Activated naive CD8-positive, alpha-beta T cell treated with anti-CD3 and anti-CD28 coated beads, Interleukin-2, amount 10 ng/mL, durations not matched to agents 7 days and 5 days (primary cell): ENCODE measurements around the gene ARHGEF37. TPM values are rescaled to one million over a fixed set of nuclear protein-coding genes. Genes with fewer than 3 reads are reported as not detected.
"Not testable (repeated sequence)": the region's sequence is repeated elsewhere in the genome, so short reads cannot be mapped to it uniquely, and the experiment has no call there.

Experiments used
- ATAC-seq: fragments of 150-1000 bp; cut with Tn5 transposase; one replicate; pipeline ENCODE4 v1.10.0; 2021; ENCODE audit warnings: low read depth, moderate library complexity
- POLR2A ChIA-PET: fragments of 350-600 bp; sonication (Branson Sonifier 250); formaldehyde crosslinking; loops from one replicate; lab custom pipeline; 2021; ENCODE audit warnings: antibody characterized with exemption; lab: Charles Lee
- DNase-seq: peaks from one replicate; pipeline ENCODE4 v3.0.0; 2021
- H3K27ac Mint-ChIP-seq: one replicate; pipeline ENCODE4 v1.8.0; 2022; ENCODE audit warnings: mild to moderate bottlenecking, mixed read lengths
- H3K27me3 Mint-ChIP-seq: one replicate; pipeline ENCODE4 v1.8.0; 2022; ENCODE audit warnings: mild to moderate bottlenecking, moderate library complexity, mixed read lengths
- H3K36me3 Mint-ChIP-seq: one replicate; pipeline ENCODE4 v1.8.0; 2021; ENCODE audit warnings: mild to moderate bottlenecking, mixed read lengths
- H3K4me1 Mint-ChIP-seq: one replicate; pipeline ENCODE4 v1.8.0; 2021; ENCODE audit warnings: mixed read lengths
- H3K4me3 Mint-ChIP-seq: one replicate; pipeline ENCODE4 v1.8.0; 2022; ENCODE audit warnings: mild to moderate bottlenecking, moderate library complexity, mixed read lengths
- H3K9me3 Mint-ChIP-seq: one replicate; pipeline ENCODE4 v1.8.0; 2021; ENCODE audit warnings: mixed read lengths
- total RNA-seq, 2 experiments: library from RNA; stranded (reverse); gene quantifications; one replicate each; pipeline ENCODE4 v1.2.3, GENCODE V29; 2021

Gene ARHGEF37
- total RNA-seq, 2 experiments from 2014 or later, result 0.82 to 0.83 TPM

DNA sequence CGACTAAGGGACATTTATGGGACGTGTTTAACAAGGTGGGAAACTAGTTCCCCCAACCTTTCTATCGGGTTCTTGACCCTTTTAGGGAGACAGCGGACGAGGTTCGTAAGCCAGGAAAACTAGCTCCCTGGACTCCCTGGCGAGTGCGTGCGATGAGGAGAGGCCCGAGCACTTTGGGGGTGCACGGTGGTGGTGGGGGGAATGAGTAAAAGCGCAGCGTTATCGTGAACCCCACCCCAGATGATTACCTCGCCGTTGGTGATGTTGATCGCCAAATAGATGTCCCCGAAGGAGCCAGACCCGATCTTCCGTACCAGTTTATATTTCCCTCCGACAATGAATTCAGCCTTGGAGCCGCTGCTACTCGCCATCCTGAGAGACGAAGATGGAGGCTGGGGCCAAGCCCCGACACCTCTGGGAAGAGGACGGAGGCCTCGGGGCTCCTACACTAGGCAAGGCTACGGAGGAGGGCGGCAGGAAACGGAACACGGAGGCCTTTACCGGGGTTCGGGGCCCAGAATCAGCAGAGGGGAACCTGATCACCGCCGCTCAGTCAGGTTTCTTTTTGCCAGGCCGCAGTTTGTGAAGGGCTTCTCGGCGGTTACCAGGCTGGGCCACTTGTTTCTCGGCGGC is 30.6 kb upstream of the ARHGEF37 start:
- no peaks in the 10 kb centered on the region for H3K27me3 Mint-ChIP-seq
- no peak for DNase-seq
- H3K36me3 Mint-ChIP-seq, result peaks cover 27% of the 10 kb centered on the region

DNA sequence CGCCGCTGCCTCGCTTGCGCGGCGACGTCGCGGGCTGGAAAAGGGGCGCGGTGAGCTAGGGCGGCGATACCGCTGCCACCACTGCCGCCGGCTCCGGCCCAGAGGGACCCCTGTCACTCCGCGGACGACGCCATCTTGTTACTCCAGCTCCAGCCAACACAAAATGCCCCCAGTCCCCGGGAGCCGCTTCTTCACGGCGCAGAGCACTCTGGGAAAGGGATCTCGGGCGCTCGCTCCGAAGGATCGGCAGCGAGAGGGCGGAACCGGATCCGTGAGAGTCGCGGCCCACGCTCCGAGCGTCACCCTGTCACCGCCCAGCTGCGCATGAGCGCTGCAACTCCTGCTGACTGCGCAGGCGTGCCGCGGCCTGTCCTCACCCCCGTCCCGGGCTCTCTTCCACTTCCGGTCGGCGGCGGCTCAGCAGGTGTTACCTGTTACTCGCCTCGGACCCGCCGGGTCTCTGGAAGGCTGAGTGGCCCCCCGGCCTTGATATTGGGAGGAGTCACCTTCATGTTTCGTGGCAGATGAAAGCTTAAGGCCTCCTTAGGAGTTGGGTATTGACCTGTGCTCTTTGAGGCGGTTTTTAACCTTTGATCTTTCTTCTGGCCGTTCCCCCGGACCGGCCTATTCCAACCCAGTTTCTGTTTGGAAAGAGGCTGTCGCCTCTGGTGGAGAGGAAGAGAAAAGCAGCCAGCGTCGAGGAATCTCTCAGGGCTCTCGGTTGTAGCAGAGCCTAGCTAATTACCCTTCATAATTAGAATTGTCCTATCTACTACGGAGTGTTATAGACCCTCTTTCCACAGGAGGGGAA is 29.9 kb upstream of the ARHGEF37 start, which contains the start of gene CSNK1A1:
Gene CSNK1A1 (minus strand): TSS at position 213 of the 811 bp plus-strand sequence. CDS start 475 bp downstream, outside the sequence.
- H3K9me3 Mint-ChIP-seq, result no peaks in the 10 kb centered on the region
- DNase-seq, result peak; percentile 99
- POLR2A ChIA-PET, result interaction anchor here (0.6 to 3.7 kb wide), 16 partner anchors 10 to 702 kb away, joined by 3 to 26 read pairs (median 4); partner anchors contain the start of genes GRPEL2, HMGXB3, PCYOX1L and TIGD6
- peak within 1 kb of the TSS; percentile 92 for H3K4me3 Mint-ChIP-seq
- ATAC-seq, result peak; percentile 94
- no peaks in the 10 kb centered on the region for H3K27me3 Mint-ChIP-seq
- peak within 1 kb of the TSS; percentile 99 for H3K27ac Mint-ChIP-seq
- peaks cover 27% of the 10 kb centered on the region for H3K4me1 Mint-ChIP-seq
- peaks cover 22% of the 10 kb centered on the region for H3K36me3 Mint-ChIP-seq

More for the DNA sequence above, 30.6 kb upstream of the ARHGEF37 start:
- peak; percentile 7 for ATAC-seq
- H3K4me3 Mint-ChIP-seq, result peak overlapping the region; percentile 92
- POLR2A ChIA-PET, result interaction anchor here (0.6 to 3.7 kb wide), 14 partner anchors 10 to 701 kb away, joined by 3 to 26 read pairs (median 4); partner anchors contain the start of genes GRPEL2, HMGXB3, PCYOX1L and TIGD6
- peaks cover 29% of the 10 kb centered on the region for H3K4me1 Mint-ChIP-seq
- peak overlapping the region; percentile 99 for H3K27ac Mint-ChIP-seq
- no peaks in the 10 kb centered on the region for H3K9me3 Mint-ChIP-seq

DNA sequence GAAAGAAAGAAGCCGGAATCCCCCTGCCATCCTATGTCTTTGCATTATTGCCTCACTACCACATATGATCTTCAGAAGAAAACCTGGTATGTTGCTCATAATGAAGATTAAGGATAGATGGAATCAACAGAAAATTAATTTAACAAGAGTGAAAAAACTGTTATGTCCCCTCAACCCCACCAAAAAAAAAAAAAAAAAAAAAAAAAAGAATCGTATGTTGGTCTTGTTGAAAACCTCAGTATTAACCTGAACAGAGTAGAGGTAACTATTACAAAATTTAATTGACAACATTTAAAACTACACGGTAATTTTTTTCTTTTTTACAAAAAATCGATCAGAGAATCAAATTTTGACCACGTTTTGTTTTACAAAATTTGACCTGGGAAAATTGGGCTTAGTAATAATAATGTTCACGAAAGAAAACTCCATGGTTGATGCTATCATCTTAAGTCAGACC is 29.2 kb upstream of the ARHGEF37 start:
- H3K36me3 Mint-ChIP-seq, result peaks cover 20% of the 10 kb centered on the region
- POLR2A ChIA-PET, result interaction anchor here (0.6 to 3.7 kb wide), 9 partner anchors 9 to 206 kb away, joined by 3 to 26 read pairs (median 4); partner anchors contain the start of gene GRPEL2
- no peaks in the 10 kb centered on the region for H3K27me3 Mint-ChIP-seq
- peak overlapping the region; percentile 92 for H3K4me3 Mint-ChIP-seq
- H3K27ac Mint-ChIP-seq, result peak overlapping the region; percentile 99
- H3K9me3 Mint-ChIP-seq, result no peaks in the 10 kb centered on the region
- DNase-seq (no peak), ATAC-seq (no peak)
- H3K4me1 Mint-ChIP-seq, result peaks cover 21% of the 10 kb centered on the region

GRCh38 chr5:149552553-149553160 is 28.6 kb upstream of the ARHGEF37 start:
- Mint-ChIP-seq H3K27me3 (no peaks in the 10 kb centered on the region), H3K27ac (no peak overlapping the region), H3K9me3 (no peaks in the 10 kb centered on the region), H3K36me3 (peaks cover 16% of the 10 kb centered on the region), H3K4me3 (no peak overlapping the region), H3K4me1 (peaks cover 16% of the 10 kb centered on the region)
- DNase-seq (no peak), ATAC-seq (no peak)
- POLR2A ChIA-PET, result interaction anchor here (1.5 to 1.8 kb wide), 2 partner anchors 34 to 113 kb away, joined by 5 to 11 read pairs; no protein-coding TSS in a partner anchor

GRCh38 chr5:149559706-149560105 is 21.6 kb upstream of the ARHGEF37 start:
- ATAC-seq (no peak), DNase-seq (no peak)
- Mint-ChIP-seq H3K36me3 (no peaks in the 10 kb centered on the region), H3K27ac (no peak overlapping the region), H3K4me3 (no peak overlapping the region), H3K9me3 (no peaks in the 10 kb centered on the region), H3K4me1 (peaks cover 5% of the 10 kb centered on the region), H3K27me3 (no peaks in the 10 kb centered on the region)
- POLR2A ChIA-PET, result no interaction called here

- Mint-ChIP-seq H3K27me3 (no peaks in the 10 kb centered on the region), H3K36me3 (no peaks in the 10 kb centered on the region), H3K4me3 (no peak overlapping the region), H3K4me1 (peaks cover 5% of the 10 kb centered on the region), H3K9me3 (no peaks in the 10 kb centered on the region), H3K27ac (no peak overlapping the region)
- DNase-seq (no peak), ATAC-seq (no peak)
- POLR2A ChIA-PET, result interaction anchor here (1.0 kb wide), 1 partner anchor 17 kb away, joined by 3 read pairs; no protein-coding TSS in a partner anchor
These were observed 19.4 kb upstream of the ARHGEF37 start for GRCh38 chr5:149561848-149562247.

DNA sequence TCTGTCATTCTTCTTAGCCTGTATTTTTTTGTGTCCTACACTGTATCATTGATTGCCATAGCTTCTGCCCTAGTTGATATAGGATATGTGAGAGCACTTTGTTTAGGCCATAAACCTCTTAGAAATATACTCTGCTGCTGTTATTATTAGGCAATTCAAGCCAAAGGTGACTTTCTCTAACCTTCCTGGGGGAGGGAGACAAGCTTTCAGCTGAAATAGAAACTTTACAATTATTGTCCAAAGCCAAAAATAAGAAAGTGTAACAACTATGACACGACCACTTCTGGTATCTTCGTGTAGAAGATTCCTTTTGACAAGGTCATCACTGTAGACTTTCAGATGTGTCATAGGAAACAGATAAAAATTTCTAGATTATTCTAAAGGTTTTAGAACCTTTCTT is 17.8 kb upstream of the ARHGEF37 start:
- Mint-ChIP-seq H3K9me3 (no peaks in the 10 kb centered on the region), H3K36me3 (no peaks in the 10 kb centered on the region), H3K27me3 (no peaks in the 10 kb centered on the region), H3K4me1 (peaks cover 5% of the 10 kb centered on the region), H3K4me3 (no peak overlapping the region), H3K27ac (no peak overlapping the region)
- POLR2A ChIA-PET, result interaction anchor here (0.7 to 1.5 kb wide), 3 partner anchors 12 to 182 kb away, joined by 3 to 4 read pairs (median 3); no protein-coding TSS in a partner anchor
- ATAC-seq (no peak), DNase-seq (no peak)

- ATAC-seq, result peak; percentile 95
- H3K27me3 Mint-ChIP-seq, H3K36me3 Mint-ChIP-seq, H3K4me3 Mint-ChIP-seq, H3K9me3 Mint-ChIP-seq, H3K27ac Mint-ChIP-seq, DNase-seq, POLR2A ChIA-PET, H3K4me1 Mint-ChIP-seq: not testable (repeated sequence)
These were observed 16.7 kb upstream of the ARHGEF37 start for GRCh38 chr5:149564542-149565140.

DNA sequence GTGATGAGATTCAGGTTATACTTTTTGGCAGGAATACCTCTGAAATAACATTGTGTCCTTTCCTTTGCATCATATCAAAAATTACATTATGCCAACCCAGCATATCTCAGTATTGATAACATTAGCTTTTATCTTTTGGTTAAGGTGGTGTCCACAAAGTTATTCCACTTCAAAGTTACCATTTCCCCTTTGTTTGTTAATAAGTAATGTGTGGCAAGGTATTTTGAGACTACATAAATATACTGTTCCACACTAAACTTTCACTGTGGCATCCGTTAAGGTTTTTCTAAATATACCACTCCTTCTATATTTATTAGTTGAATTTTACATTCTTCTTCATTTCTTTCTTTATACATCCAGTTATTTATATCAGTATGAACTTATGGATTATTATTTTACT is 14.1 kb upstream of the ARHGEF37 start:
- no peaks in the 10 kb centered on the region for H3K36me3 Mint-ChIP-seq
- no peaks in the 10 kb centered on the region for H3K27me3 Mint-ChIP-seq
- ATAC-seq, result no peak
- no peak overlapping the region for H3K4me3 Mint-ChIP-seq
- H3K27ac Mint-ChIP-seq, result no peak overlapping the region
- DNase-seq, result no peak
- POLR2A ChIA-PET, result no interaction called here
- H3K9me3 Mint-ChIP-seq, result no peaks in the 10 kb centered on the region
- H3K4me1 Mint-ChIP-seq, result peaks cover 2% of the 10 kb centered on the region

DNA sequence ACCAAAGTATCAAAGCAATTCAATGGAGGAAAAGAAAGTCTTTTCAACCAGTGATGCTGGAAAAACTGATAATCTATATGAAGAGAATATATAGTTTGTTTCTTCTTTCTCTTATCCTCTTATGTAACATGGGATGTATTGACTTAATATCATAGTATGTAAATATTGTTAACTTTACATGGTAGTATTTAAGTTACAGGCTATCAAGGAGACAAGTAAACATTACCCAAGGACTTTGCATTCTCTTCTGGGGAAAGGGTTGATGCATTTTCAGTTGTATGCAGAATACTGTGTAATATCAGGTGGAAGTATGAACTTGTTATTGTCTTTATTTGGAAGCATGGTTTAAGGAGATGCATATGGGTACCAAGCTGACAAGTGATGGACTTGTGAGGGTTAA is 9.1 kb upstream of the ARHGEF37 start:
- Mint-ChIP-seq H3K27me3 (no peaks in the 10 kb centered on the region), H3K27ac (no peak overlapping the region), H3K9me3 (no peaks in the 10 kb centered on the region), H3K4me3 (no peak overlapping the region), H3K36me3 (peaks cover 3% of the 10 kb centered on the region), H3K4me1 (peaks cover 10% of the 10 kb centered on the region)
- ATAC-seq, result no peak
- POLR2A ChIA-PET, result interaction anchor here (1.1 kb wide), 1 partner anchor 21 kb away, joined by 3 read pairs; the partner anchor contains the start of gene CSNK1A1
- DNase-seq, result no peak

DNA sequence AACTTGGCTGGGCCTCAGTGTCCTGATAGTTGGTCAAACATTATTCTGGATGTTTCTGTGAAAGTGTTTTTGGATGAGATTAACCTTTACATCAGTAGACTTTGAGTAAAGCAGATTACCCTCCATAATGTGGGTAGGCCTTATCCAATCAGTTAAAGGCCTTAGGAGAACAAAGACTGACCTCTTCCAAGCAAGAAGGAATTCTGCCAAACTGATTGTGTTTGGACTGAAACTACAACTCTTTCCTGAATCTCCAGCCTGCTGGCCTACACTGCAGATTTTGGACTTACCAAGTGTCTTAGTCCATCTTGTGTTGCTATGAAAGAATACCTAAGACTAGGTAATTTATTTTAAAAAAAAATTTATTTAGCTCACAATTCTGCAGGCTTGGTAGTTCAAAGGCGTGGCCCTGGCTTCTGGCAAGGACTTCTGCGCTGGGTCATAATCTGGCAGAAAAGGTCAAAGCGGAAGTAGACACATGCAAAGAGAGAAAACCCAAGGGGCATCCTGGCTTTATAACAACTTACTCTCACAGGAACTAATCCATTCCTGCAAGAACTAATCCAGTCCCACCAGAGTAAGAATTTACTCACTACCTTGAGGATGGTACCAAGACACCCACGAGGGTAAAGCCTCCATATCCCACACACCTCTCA is 8.6 kb upstream of the ARHGEF37 start:
- no peaks in the 10 kb centered on the region for H3K9me3 Mint-ChIP-seq
- H3K4me3 Mint-ChIP-seq, result no peak overlapping the region
- POLR2A ChIA-PET, result no interaction called here
- peaks cover 3% of the 10 kb centered on the region for H3K36me3 Mint-ChIP-seq
- H3K27me3 Mint-ChIP-seq, result no peaks in the 10 kb centered on the region
- no peak for DNase-seq
- no peak for ATAC-seq
- H3K4me1 Mint-ChIP-seq, result peaks cover 10% of the 10 kb centered on the region
- H3K27ac Mint-ChIP-seq, result no peak overlapping the region

DNA sequence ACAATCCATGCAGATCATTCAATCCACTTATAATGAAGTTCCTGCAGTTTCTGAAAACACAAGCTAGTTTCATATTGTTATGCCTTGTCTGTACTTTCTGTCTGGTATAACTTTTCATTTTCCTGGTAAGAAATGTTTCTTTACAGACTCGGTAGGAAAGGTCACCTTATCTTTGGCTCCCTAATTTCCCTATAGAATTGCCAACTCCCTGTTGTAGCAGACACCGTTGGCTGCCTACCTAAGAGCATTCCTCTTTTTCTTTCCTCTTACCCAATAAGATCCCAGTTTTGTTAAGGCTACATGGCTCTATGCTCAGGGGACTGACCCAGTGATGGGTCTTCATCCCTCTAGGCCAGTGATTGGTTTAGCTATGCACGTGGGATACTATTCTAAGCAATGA is 6.2 kb upstream of the ARHGEF37 start:
- POLR2A ChIA-PET, result interaction anchor here (0.7 to 1.5 kb wide), 3 partner anchors 12 to 24 kb away, joined by 3 to 4 read pairs (median 4); partner anchors contain the start of gene CSNK1A1
- Mint-ChIP-seq H3K4me1 (peaks cover 10% of the 10 kb centered on the region), H3K9me3 (no peaks in the 10 kb centered on the region), H3K27me3 (no peaks in the 10 kb centered on the region), H3K27ac (no peak overlapping the region), H3K4me3 (no peak overlapping the region), H3K36me3 (peaks cover 3% of the 10 kb centered on the region)
- ATAC-seq (no peak), DNase-seq (no peak)
